ENCODE data around the gene BARD1. TPM values are rescaled to one million over a fixed set of nuclear protein-coding genes. Genes with fewer than 3 reads are reported as not detected.

Gene BARD1
- total and polyA plus RNA-seq, 2 of the 13 experiments (the other 11 are each of a cell fraction or from before 2014, with no cell fraction given), result 5.3 to 30.4 TPM

GRCh38 chr2:214809751-214810564 is 475 bp upstream of the BARD1 start (continued):
- TF ChIP-seq ZBTB49 (CRISPR knock-in tag; IDR thresholded peaks at IDR 0.05; ENCODE audit: borderline replicate concordance) (no peak), ZNF737 (CRISPR knock-in tag; IDR thresholded peaks at IDR 0.05; ENCODE audit: borderline replicate concordance) (no peak), ZNF44 (CRISPR knock-in tag; IDR thresholded peaks at IDR 0.05) (no peak), ZSCAN31 (CRISPR knock-in tag; IDR thresholded peaks at IDR 0.05; ENCODE audit: low read depth) (no peak; the same call in none of the 2 replicates), PLRG1 (conservative IDR thresholded peaks at IDR 0.05) (no peak), ZNF772 (CRISPR knock-in tag; IDR thresholded peaks at IDR 0.05) (peak; percentile 85), KIAA2018 (CRISPR knock-in tag; IDR thresholded peaks at IDR 0.05; ENCODE audit: borderline replicate concordance) (no peak), KAT7 (CRISPR knock-in tag; IDR thresholded peaks at IDR 0.05; ENCODE audit: borderline replicate concordance) (no peak; the same call in 1 of the 2 replicates), GMEB1 (CRISPR knock-in tag; IDR thresholded peaks at IDR 0.05; ENCODE audit: borderline replicate concordance) (peak; percentile 68; the same call in 1 of the 2 replicates), ZNF691 (CRISPR knock-in tag; IDR thresholded peaks at IDR 0.05; ENCODE audit: borderline replicate concordance, low read depth) (no peak), CSRNP2 (CRISPR knock-in tag; conservative IDR thresholded peaks at IDR 0.05; ENCODE audit: low read depth) (no peak), HMG20B (CRISPR knock-in tag; conservative IDR thresholded peaks at IDR 0.05) (0 out of 2 replicates have a peak, but pooled peaks have one; percentile 46), RAD51 (IDR thresholded peaks at IDR 0.05; ENCODE audit: borderline replicate concordance) (no peak)
